Activated naive CD4-positive, alpha-beta T cell treated with anti-CD3 and anti-CD28 coated beads, Interleukin-2, amount 50 U/mL, for 72 hours (primary cell): ENCODE measurements around the gene ATOSB. TPM values are rescaled to one million over a fixed set of nuclear protein-coding genes. Genes with fewer than 3 reads are reported as not detected.

Source experiments
- total RNA-seq, 2 donors: library from RNA; stranded (reverse); gene quantifications; one replicate each; pipeline ENCODE4 v1.2.3, GENCODE V29; 2022

The ATOSB gene
- total RNA-seq, 2 donors from 2014 or later = 6.9 to 19.9 TPM

Other genes starting within 250 kb of the ATOSB start
- under 1 TPM; 0.06 to 0.09 TPM for gene PHF24, start 157.6 kb downstream of the ATOSB start, total RNA-seq
- 10 to 100 TPM in 1 of 2 donors, 1 to 10 TPM in 1; 9.3 to 42.5 TPM for gene DNAJB5, start 126.1 kb downstream of the ATOSB start, total RNA-seq
- 100 to 1,000 TPM; 208 to 305 TPM for gene VCP, start 43.2 kb downstream of the ATOSB start, total RNA-seq
- gene FANCG, start 35.9 kb downstream of the ATOSB start, total RNA-seq = 100 to 1,000 TPM; 114 to 194 TPM
- gene PIGO, start 19.3 kb downstream of the ATOSB start, total RNA-seq = 10 to 100 TPM; 13.0 to 20.3 TPM
- 100 to 1,000 TPM; 151 to 216 TPM for gene STOML2, start 12.7 kb downstream of the ATOSB start, total RNA-seq
- 1 to 10 TPM; 2.3 to 5.0 TPM for gene UNC13B, start 46.1 kb upstream of the ATOSB start, total RNA-seq